GM12878 (cell line): ENCODE results near the gene POLR3F. TPM values are rescaled to one million over a fixed set of nuclear protein-coding genes. Genes with fewer than 3 reads are reported as not detected.
A peak's percentile ranks its signal among the peaks of the same experiment; 100 is the strongest.

ENCODE experiments used
- ATF3 ChIP-seq: IDR thresholded peaks from 2 replicates; pipeline ENCODE4 v1.6.1; 2011; ENCODE audit warnings: low read depth, mild to moderate bottlenecking, low read length, moderate library complexity, borderline replicate concordance; ENCODE audit errors: extremely low read depth
- BMI1 ChIP-seq: fragments of 450-650 bp; IDR thresholded peaks from 2 replicates; pipeline ENCODE4 v1.6.1; 2016; ENCODE audit warnings: mild to moderate bottlenecking, moderate library complexity, borderline replicate concordance
- CBX5 ChIP-seq: sonication (generic); IDR thresholded peaks from 2 replicates; pipeline ENCODE4 v1.6.1; 2016; ENCODE audit warnings: low read depth, moderate library complexity, mild to moderate bottlenecking, inconsistent platforms
- DPF2 ChIP-seq: fragments of 450-650 bp; IDR thresholded peaks from 2 replicates; pipeline ENCODE4 v1.6.1; 2017; ENCODE audit warnings: mild to moderate bottlenecking
- GABPA ChIP-seq: IDR thresholded peaks from 2 replicates; pipeline ENCODE4 v1.6.1; 2014; ENCODE audit warnings: antibody characterized with exemption, low read depth, mild to moderate bottlenecking, inconsistent platforms
- HCFC1 ChIP-seq: fragments of 150-350 bp; IDR thresholded peaks from 2 replicates; pipeline ENCODE4 v1.6.1; 2014; ENCODE audit warnings: low read length
- IRF5 ChIP-seq: fragments of 450-650 bp; IDR thresholded peaks from 2 replicates; pipeline ENCODE4 v1.6.1; 2017; ENCODE audit warnings: borderline replicate concordance
- JUND ChIP-seq: IDR thresholded peaks from 2 replicates; pipeline ENCODE4 v1.6.1; 2012; ENCODE audit warnings: low read depth, mild to moderate bottlenecking, low read length, improper control_type of control experiment, moderate library complexity
- KLF5 ChIP-seq: fragments of 450-650 bp; IDR thresholded peaks from 2 replicates; pipeline ENCODE4 v1.6.1; 2014; ENCODE audit warnings: mild to moderate bottlenecking; ENCODE audit not compliant: partially characterized antibody
- MYC ChIP-seq: IDR thresholded peaks from 2 replicates; pipeline ENCODE4 v1.6.1; 2011; ENCODE audit warnings: mild to moderate bottlenecking, low read length, moderate library complexity, inconsistent platforms; ENCODE audit not compliant: insufficient read depth, insufficient replicate concordance, insufficient read length, severe bottlenecking
- NBN ChIP-seq: fragments of 450-650 bp; IDR thresholded peaks from 2 replicates; pipeline ENCODE4 v1.6.1; 2016
- NR2C1 ChIP-seq: fragments of 450-650 bp; IDR thresholded peaks from 2 replicates; pipeline ENCODE4 v1.6.1; 2017; ENCODE audit warnings: antibody characterized with exemption, mild to moderate bottlenecking, moderate library complexity
- POLR2A ChIP-seq: IDR thresholded peaks from 2 replicates; pipeline ENCODE4 v1.6.1; 2011; ENCODE audit warnings: low read depth, mild to moderate bottlenecking, low read length
- RELB ChIP-seq: fragments of 450-650 bp; IDR thresholded peaks from 2 replicates; pipeline ENCODE4 v1.6.1; 2017; ENCODE audit warnings: low read depth, mild to moderate bottlenecking, moderate library complexity
- RFX5 ChIP-seq: IDR thresholded peaks from 2 replicates; pipeline ENCODE4 v1.6.1; 2011; ENCODE audit warnings: low read depth, low read length, improper control_type of control experiment
- SMAD5 ChIP-seq: IDR thresholded peaks from 2 replicates; pipeline ENCODE4 v1.6.1; 2016; ENCODE audit warnings: antibody characterized with exemption, low read depth
- SMARCA5 ChIP-seq: fragments of 450-650 bp; IDR thresholded peaks from 2 replicates; pipeline ENCODE4 v1.6.1; 2017; ENCODE audit warnings: mild to moderate bottlenecking
- TARDBP ChIP-seq: IDR thresholded peaks from 2 replicates; pipeline ENCODE4 v1.6.1; 2016; ENCODE audit warnings: borderline replicate concordance
- YBX1 ChIP-seq: fragments of 450-650 bp; IDR thresholded peaks from 2 replicates; pipeline ENCODE4 v1.6.1; 2016; ENCODE audit warnings: antibody characterized with exemption
- ZBTB40 ChIP-seq: fragments of 450-650 bp; IDR thresholded peaks from 2 replicates; pipeline ENCODE4 v1.6.1; 2016; ENCODE audit warnings: mild to moderate bottlenecking, moderate library complexity, borderline replicate concordance
- ZZZ3 ChIP-seq: IDR thresholded peaks from 2 replicates; pipeline ENCODE4 v1.6.1; 2011; ENCODE audit warnings: low read depth; ENCODE audit not compliant: control insufficient read depth, insufficient read length
- polyA plus RNA-seq, 11 experiments: library from polyadenylated mRNA; depleted of rRNA in 4 of 11; unstranded in 6 of 11; stranded (reverse) in 5 of 11; fragments of >200 nt; fragmentation: Nextera tagmentation in 4 of 11; fragmentation: Illumina TruSeq in 1 of 11; extraction: Ambion mirVana in 4 of 11; extraction: Trizol in 1 of 11; gene quantifications; 1 replicate in 1 of 11; 2 replicates in 10 of 11; pipeline versions ENCODE4 v1.2.1 to v1.2.3, GENCODE V29; 2011 to 2016; ENCODE audit warnings: inconsistent platforms in 2 of 11, missing spikeins in 2 of 11, low read depth in 1 of 11
- total RNA-seq, 4 experiments: library from RNA; depleted of rRNA in 3 of 4; stranded (reverse); fragments of >200 nt in 3 of 4; fragmentation: Illumina TruSeq in 1 of 4; extraction: Trizol in 1 of 4; gene quantifications; 2 replicates each; pipeline versions ENCODE4 v1.2.1 to v1.2.3, GENCODE V29; 2013 to 2021

POLR3F gene
- total and polyA plus RNA-seq, 10 of the 15 experiments (the other 5 are each of a cell fraction or from before 2014, with no cell fraction given): 8.7 to 18.1 (median 12.6) TPM

- TF ChIP-seq ZBTB40 (0 out of 2 replicates have a peak, but pooled peaks have one; percentile 20), DPF2 (no peak), BMI1 (peak; percentile 76; the same call in 1 of the 2 replicates), ATF3 (peak; percentile 92), NBN (0 out of 2 replicates have a peak, but pooled peaks have one; percentile 58), SMARCA5 (no peak), CBX5 (peak; percentile 79), YBX1 (no peak), SMAD5 (peak; percentile 64; the same call in 1 of the 2 replicates), TARDBP (peak; percentile 82; the same call in 1 of the 2 replicates), HCFC1 (peak; percentile 89), MYC (peak; percentile 98), POLR2A (peak; percentile 86), IRF5 (peak; percentile 98), NR2C1 (no peak), RFX5 (peak; percentile 35; the same call in 1 of the 2 replicates), ZZZ3 (no peak), KLF5 (no peak), GABPA (no peak; the same call in 1 of the 2 replicates), RELB (peak; percentile 99), JUND (no peak)
Measured at GRCh38 chr20:18466894-18467730, at the start of gene POLR3F, which contains the start of gene DZANK1 (continued).
